GM20000 (cell line): Measurements from ENCODE around the gene AQP1.

Experiments used
- DNase-seq: peaks from one replicate; pipeline ENCODE4 v3.0.0; 2012; ENCODE audit warnings: low spot score
- TF ChIP-seq, protein P1 (sequence below): IDR thresholded peaks from 2 replicates; pipeline ENCODE4 v1.5.1; 2012; ENCODE audit warnings: mild to moderate bottlenecking, control low read depth; ENCODE audit errors: extremely low read depth, missing control alignments

The AQP1 gene

DNA sequence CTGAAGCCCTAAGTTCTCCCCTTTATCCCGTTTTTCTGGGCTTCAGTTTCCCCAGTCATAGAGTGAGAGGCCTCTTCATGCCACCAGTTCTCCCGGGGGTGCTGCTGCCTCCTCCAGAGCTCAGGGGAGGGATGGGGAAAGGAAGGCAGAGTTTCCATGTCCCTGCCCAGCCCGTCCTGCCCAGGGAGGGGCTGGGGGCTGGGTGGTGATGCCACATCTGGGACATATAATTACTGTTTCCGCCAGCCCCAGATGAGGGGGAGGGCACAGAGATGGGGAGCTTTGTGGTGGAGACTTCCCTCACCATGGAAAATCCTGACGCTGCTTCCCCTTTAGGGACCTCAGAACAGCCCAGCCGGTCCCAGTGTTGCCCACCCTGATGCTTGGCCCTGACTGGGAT, 4.1 kb downstream of the AQP1 start:
- TF ChIP-seq, protein P1, sequence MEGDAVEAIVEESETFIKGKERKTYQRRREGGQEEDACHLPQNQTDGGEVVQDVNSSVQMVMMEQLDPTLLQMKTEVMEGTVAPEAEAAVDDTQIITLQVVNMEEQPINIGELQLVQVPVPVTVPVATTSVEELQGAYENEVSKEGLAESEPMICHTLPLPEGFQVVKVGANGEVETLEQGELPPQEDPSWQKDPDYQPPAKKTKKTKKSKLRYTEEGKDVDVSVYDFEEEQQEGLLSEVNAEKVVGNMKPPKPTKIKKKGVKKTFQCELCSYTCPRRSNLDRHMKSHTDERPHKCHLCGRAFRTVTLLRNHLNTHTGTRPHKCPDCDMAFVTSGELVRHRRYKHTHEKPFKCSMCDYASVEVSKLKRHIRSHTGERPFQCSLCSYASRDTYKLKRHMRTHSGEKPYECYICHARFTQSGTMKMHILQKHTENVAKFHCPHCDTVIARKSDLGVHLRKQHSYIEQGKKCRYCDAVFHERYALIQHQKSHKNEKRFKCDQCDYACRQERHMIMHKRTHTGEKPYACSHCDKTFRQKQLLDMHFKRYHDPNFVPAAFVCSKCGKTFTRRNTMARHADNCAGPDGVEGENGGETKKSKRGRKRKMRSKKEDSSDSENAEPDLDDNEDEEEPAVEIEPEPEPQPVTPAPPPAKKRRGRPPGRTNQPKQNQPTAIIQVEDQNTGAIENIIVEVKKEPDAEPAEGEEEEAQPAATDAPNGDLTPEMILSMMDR: no peak
- no peak for DNase-seq

DNA sequence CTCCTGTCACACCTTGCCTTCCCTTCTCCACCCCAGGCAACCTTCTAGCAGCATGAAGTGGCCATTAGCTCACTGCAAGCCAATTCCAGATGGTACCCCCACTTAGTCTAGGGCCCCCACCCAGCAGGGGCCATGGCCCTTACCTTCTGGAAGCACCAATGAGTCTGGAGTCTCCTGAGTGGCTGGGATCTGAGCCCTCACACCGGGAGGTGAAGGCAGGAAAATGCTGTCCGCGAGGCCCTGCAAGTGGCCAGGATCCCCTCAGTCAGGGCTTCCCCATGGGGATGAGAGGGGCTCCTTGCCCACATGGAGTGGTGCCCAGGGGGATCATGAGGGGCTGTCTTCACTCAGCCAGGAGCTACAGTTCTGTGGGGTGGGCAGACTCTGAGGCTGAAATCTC, 4.6 kb downstream of the AQP1 start:
- TF ChIP-seq, protein P1: no peak
- DNase-seq: no peak

DNA sequence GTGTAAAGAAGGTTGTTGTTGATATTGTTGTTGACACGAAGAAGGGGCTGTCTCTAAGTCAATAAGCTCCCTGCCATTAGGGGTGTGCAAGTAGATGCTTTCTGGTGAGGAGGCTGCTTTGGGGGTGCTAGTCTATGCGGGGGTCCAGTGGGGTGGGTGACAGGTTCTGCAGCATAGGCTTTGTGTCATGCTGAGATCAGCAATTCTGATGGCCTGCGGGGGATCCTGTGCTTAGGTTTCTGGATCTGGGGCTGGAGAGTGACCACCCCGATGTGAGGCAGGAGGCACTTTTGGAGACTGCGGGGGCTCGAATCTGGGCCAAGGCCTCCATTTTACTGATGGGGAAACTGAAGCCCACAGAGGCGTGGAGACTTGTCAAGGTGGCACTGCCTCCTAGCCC, 5.1 kb downstream of the AQP1 start:
- no peak for DNase-seq
- TF ChIP-seq, protein P1: no peak

DNA sequence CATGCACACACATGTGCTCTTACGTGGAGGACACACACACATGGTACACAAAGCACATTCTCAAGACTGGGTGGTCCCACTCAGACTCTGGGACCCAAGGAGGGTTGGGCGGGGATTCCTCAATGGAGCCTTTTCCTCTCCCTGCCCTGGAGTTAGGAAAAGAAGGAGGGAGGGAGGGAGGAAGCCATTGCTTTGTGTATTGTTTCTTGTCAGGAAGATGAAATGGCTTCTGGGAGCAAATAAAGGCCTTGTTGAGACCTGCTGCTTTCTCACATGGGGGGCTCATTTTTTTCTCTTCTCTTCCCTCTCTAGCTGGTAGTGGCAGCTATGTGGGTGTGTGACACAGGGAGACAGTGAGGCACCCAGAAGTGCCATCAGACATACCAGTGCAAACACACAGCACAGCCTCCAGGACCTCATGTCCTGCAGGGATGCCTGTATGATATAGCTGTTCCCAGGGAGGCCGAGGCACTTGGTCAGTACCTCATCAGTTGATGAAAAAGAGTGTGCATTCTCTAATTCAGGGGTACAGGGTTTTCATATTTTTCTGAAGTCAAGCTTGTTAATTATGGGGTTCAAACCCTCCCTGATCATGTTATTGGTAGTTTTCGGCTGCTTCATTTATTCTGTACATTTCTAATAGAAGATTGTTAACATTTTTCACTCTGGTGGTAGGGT, 5.7 kb downstream of the AQP1 start:
- DNase-seq: no peak
- TF ChIP-seq, protein P1: no peak

DNA sequence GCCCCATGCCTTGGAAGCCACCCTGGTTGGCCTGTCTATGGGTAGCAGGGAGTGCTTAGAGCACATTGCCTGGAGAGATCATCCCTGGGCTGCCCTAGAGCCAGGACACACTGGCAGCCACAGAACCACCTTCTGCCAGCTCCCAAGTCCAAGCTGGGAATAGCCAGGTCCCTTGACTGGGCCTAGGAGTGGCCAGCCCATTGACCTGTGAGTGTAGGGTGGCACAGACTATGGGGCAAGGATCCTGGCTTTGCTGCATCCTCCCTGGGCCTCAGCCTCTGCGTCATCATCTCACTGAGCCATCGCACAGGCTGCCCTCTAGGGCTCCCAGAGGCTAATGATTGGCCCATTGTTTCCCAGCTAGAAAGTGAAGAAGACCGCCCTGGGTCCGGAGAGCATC, 7.0 kb downstream of the AQP1 start:
- TF ChIP-seq, protein P1: no peak
- DNase-seq: no peak

DNA sequence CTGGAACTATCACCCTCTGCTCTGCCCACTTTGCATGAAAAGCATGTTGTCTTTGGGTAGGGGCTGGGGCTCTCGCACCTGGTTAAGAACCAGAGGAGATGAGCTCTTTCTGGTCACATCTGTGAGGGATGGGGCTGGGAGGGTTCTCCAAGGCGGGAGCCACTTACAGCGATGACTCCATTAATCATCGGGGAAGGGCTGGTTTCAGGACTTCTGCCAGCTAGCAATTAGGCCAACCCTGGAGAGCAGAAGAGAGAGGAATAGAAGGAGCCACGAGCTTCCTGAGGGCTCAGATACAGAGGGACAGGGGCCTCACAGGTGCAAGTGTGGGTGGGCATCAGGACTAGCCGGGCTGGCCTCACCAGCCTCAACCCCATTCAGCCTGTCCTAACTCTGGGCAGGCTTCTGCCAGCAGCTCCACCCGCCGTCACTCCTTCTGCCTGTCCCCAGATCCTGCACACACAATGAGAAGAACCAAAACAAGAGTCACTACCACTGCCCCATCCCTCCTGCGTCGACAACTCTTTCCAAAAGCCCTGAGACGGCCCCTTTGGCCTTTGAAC, 8.4 kb downstream of the AQP1 start:
- DNase-seq: no peak
- TF ChIP-seq, protein P1: no peak

DNA sequence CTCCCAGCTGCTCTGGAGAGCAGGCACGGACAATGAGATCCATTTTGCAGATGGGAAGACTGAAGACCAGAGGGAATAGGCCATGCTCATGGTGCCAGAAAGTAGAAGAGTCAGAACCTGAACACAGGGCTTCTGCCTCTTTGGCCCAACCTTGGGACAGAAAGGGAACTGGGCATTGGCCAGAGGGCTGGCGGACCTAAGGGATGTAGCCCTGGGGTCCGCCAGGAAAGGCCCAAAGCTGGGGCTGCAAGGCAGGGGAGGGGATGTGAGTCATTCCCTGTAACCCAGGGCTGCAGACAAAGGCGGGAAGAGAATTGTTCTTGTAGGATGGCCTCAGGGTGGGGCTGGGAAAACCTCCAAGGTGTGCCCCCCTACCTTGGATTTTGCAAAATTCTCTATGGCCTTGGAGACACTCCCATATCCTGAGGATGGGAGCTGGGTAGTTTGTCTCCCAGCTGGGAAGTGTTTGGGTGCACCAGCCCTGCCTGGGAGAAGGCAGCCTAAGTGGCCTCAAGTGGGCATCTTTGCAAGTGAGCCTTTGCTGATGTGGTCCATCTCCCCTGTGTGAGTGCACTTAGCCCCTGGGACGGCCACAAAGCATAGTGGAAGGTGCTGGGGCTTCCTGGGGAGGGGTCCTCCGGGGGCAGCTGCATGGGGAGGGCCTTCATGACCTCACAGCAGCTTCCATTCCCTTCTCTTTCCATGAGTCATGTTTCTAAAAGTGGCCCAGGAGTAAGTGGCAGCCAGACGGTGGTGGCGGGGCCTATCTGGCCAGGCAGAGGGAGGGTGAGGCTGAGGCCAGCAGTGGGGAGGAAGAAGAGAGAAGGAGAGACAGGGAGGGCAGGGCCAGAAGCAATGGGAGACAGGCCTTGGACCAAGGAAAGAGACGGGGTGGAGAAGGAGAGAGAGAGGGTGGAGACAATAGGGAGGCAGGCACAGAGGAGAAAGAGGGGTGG, 9.2 kb downstream of the AQP1 start:
- no peak for DNase-seq
- TF ChIP-seq, protein P1: no peak
